ENCODE measurements around the gene CC2D1A. TPM values are rescaled to one million over a fixed set of nuclear protein-coding genes. Genes with fewer than 3 reads are reported as not detected.

CC2D1A gene
- total and polyA plus RNA-seq, 2 experiments from 2014 or later: 23.1 to 39.7 TPM

GRCh38 chr19:13869281-13869680 is 36.7 kb upstream of the CC2D1A start:
- Histone ChIP-seq H3K4me2 (no peak overlapping the region), H3K79me2 (replicated peaks; ENCODE audit: insufficient read depth) (no peaks in the 10 kb centered on the region), H3F3A (replicated peaks; ENCODE audit: low read depth) (peaks cover 12% of the 10 kb centered on the region; the same call in 1 of the 2 replicates), H3K27ac (ENCODE audit: low read depth) (no peak overlapping the region), H3K36me3 (ENCODE audit: insufficient read depth) (no peaks in the 10 kb centered on the region), H3K27me3 (ENCODE audit: insufficient read depth) (peaks cover 94% of the 10 kb centered on the region), H3K9me2 (ENCODE audit: insufficient read depth) (no peaks in the 10 kb centered on the region), H4K20me1 (replicated peaks; ENCODE audit: insufficient read depth) (peaks cover 6% of the 10 kb centered on the region; the same call in 1 of the 2 replicates), H3K4me3 (no peak overlapping the region), H3K4me1 (ENCODE audit: insufficient read depth) (peaks cover 2% of the 10 kb centered on the region; the same call in 1 of the 2 replicates), H2AFZ (no peak overlapping the region)
- DNase-seq (ENCODE audit: low spot score) (no peak), ATAC-seq (no peak)
- H3K4me3 Mint-ChIP-seq: no peak overlapping the region
- no peak overlapping the region for H3K27ac Mint-ChIP-seq
- TF ChIP-seq CREB1 (CRISPR knock-in tag; IDR thresholded peaks at IDR 0.05; ENCODE audit: low read depth) (no peak), EZH2 (IDR thresholded peaks at IDR 0.05; ENCODE audit: low read depth, unreplicated experiment) (no peak), ZNF331 (CRISPR knock-in tag; IDR thresholded peaks at IDR 0.05; ENCODE audit: low read depth) (no peak), CTCF (conservative IDR thresholded peaks at IDR 0.05; ENCODE audit: low read depth in 2 of 2) (no peak), EZH2phosphoT487 (IDR thresholded peaks at IDR 0.05; ENCODE audit: unreplicated experiment) (no peak), STAT1 (IDR thresholded peaks at IDR 0.05; ENCODE audit: unreplicated experiment) (no peak)
- H3K4me1 Mint-ChIP-seq: peaks cover 11% of the 10 kb centered on the region
- H3K9me3 Mint-ChIP-seq: no peaks in the 10 kb centered on the region; the same call in 2 of the 3 replicates
- peaks cover 86% of the 10 kb centered on the region for H3K27me3 Mint-ChIP-seq (ENCODE audit: insufficient read depth, low read depth, poor library complexity)
- no peaks in the 10 kb centered on the region; the same call in 2 of the 3 replicates for H3K36me3 Mint-ChIP-seq (ENCODE audit: low read depth)

- Histone ChIP-seq H3K4me3 (no peak overlapping the region), H3K36me3 (ENCODE audit: insufficient read depth) (no peaks in the 10 kb centered on the region), H3K4me2 (no peak overlapping the region), H2AFZ (no peak overlapping the region), H3K27ac (ENCODE audit: low read depth) (no peak overlapping the region), H3K4me1 (ENCODE audit: insufficient read depth) (peaks cover 8% of the 10 kb centered on the region; the same call in 1 of the 2 replicates), H3K79me2 (replicated peaks; ENCODE audit: insufficient read depth) (no peaks in the 10 kb centered on the region), H3K27me3 (ENCODE audit: insufficient read depth) (peaks cover 98% of the 10 kb centered on the region), H3K9me2 (ENCODE audit: insufficient read depth) (no peaks in the 10 kb centered on the region), H3F3A (replicated peaks; ENCODE audit: low read depth) (peaks cover 7% of the 10 kb centered on the region; the same call in 1 of the 2 replicates), H4K20me1 (replicated peaks; ENCODE audit: insufficient read depth) (peaks cover 6% of the 10 kb centered on the region; the same call in 1 of the 2 replicates)
- Mint-ChIP-seq H3K27ac (no peak overlapping the region), H3K36me3 (ENCODE audit: low read depth) (no peaks in the 10 kb centered on the region; the same call in 2 of the 3 replicates), H3K27me3 (ENCODE audit: insufficient read depth, low read depth, poor library complexity) (peaks cover 96% of the 10 kb centered on the region), H3K4me3 (no peak overlapping the region), H3K9me3 (no peaks in the 10 kb centered on the region), H3K4me1 (peaks cover 12% of the 10 kb centered on the region; the same call in 2 of the 3 replicates)
- ATAC-seq (no peak), DNase-seq (ENCODE audit: low spot score) (no peak)
- TF ChIP-seq JUNB (IDR thresholded peaks at IDR 0.05; ENCODE audit: unreplicated experiment): no peak
Observed at GRCh38 chr19:13870873-13871272, 35.1 kb upstream of the CC2D1A start.

- H3K4me3 ChIP-seq: peak overlapping the region; percentile 50
- H3K36me3 ChIP-seq (ENCODE audit: insufficient read depth): no peaks in the 10 kb centered on the region
- 0 out of 2 replicates have a peak, but pooled peaks cover 3% of the 10 kb centered on the region for H3F3A ChIP-seq (replicated peaks; ENCODE audit: low read depth)
- peaks cover 8% of the 10 kb centered on the region; the same call in 1 of the 2 replicates for H3K4me1 ChIP-seq (ENCODE audit: insufficient read depth)
- H3K36me3 Mint-ChIP-seq (ENCODE audit: low read depth): no peaks in the 10 kb centered on the region; the same call in 2 of the 3 replicates
- H3K79me2 ChIP-seq (replicated peaks; ENCODE audit: insufficient read depth): no peaks in the 10 kb centered on the region
- no peak overlapping the region for H3K27ac Mint-ChIP-seq
- H2AFZ ChIP-seq: no peak overlapping the region
- peak overlapping the region; percentile 66 for H3K4me2 ChIP-seq
- peaks cover 89% of the 10 kb centered on the region for H3K27me3 Mint-ChIP-seq (ENCODE audit: insufficient read depth, low read depth, poor library complexity)
- no peaks in the 10 kb centered on the region for H3K9me2 ChIP-seq (ENCODE audit: insufficient read depth)
- peaks cover 9% of the 10 kb centered on the region; the same call in 2 of the 3 replicates for H3K4me1 Mint-ChIP-seq
- TF ChIP-seq POLR2AphosphoS5 (IDR thresholded peaks at IDR 0.05; ENCODE audit: low read depth) (no peak), EZH2phosphoT487 (IDR thresholded peaks at IDR 0.05; ENCODE audit: unreplicated experiment) (no peak), EZH2 (IDR thresholded peaks at IDR 0.05; ENCODE audit: low read depth, unreplicated experiment) (no peak), ZNF114 (CRISPR knock-in tag; IDR thresholded peaks at IDR 0.05) (no peak), CTCF (conservative IDR thresholded peaks at IDR 0.05; ENCODE audit: low read depth in 2 of 2) (no peak), CREB1 (CRISPR knock-in tag; IDR thresholded peaks at IDR 0.05; ENCODE audit: low read depth) (no peak), NANOG (IDR thresholded peaks at IDR 0.05; ENCODE audit: borderline replicate concordance) (no peak), STAT1 (IDR thresholded peaks at IDR 0.05; ENCODE audit: unreplicated experiment) (no peak), JUNB (IDR thresholded peaks at IDR 0.05; ENCODE audit: unreplicated experiment) (no peak)
- H4K20me1 ChIP-seq (replicated peaks; ENCODE audit: insufficient read depth): peaks cover 6% of the 10 kb centered on the region; the same call in 1 of the 2 replicates
- no peaks in the 10 kb centered on the region for H3K9me3 Mint-ChIP-seq
- no peak for ATAC-seq
- peak overlapping the region; percentile 63; the same call in 2 of the 3 replicates for H3K4me3 Mint-ChIP-seq
- H3K27ac ChIP-seq (ENCODE audit: low read depth): no peak overlapping the region
- no peak for DNase-seq (ENCODE audit: low spot score)
- H3K27me3 ChIP-seq (ENCODE audit: insufficient read depth): peaks cover 98% of the 10 kb centered on the region
Observed at GRCh38 chr19:13872339-13872694, 33.7 kb upstream of the CC2D1A start.
